ENCODE measurements around the gene FAM162A.

The FAM162A gene

GRCh38 chr3:122353215-122353614 lies 30.8 kb upstream of the FAM162A start:
- no peak for DNase-seq (ENCODE audit: low spot score)
- Histone ChIP-seq H3K4me3 (no peak overlapping the region), H3K27ac (no peak overlapping the region)
- TF ChIP-seq CTCF (IDR thresholded peaks at IDR 0.05) = no peak

- H3K4me3 ChIP-seq = no peak overlapping the region
- TF ChIP-seq CTCF (IDR thresholded peaks at IDR 0.05) = no peak
- no peak for DNase-seq (ENCODE audit: low spot score)
- no peak overlapping the region for H3K27ac ChIP-seq
These were observed 30.0 kb upstream of the FAM162A start for GRCh38 chr3:122353893-122354401.

GRCh38 chr3:122355612-122356011 lies 28.4 kb upstream of the FAM162A start:
- TF ChIP-seq CTCF (IDR thresholded peaks at IDR 0.05) = no peak
- DNase-seq (ENCODE audit: low spot score) = no peak
- H3K4me3 ChIP-seq = no peak overlapping the region
- H3K27ac ChIP-seq = no peak overlapping the region

- Histone ChIP-seq H3K27ac (no peak overlapping the region), H3K4me3 (no peak overlapping the region)
- DNase-seq (ENCODE audit: low spot score) = no peak
- TF ChIP-seq CTCF (IDR thresholded peaks at IDR 0.05) = no peak
These were observed 27.6 kb upstream of the FAM162A start for GRCh38 chr3:122356402-122356801.

- H3K4me3 ChIP-seq = no peak overlapping the region
- H3K27ac ChIP-seq = no peak overlapping the region
- DNase-seq (ENCODE audit: low spot score) = no peak
- TF ChIP-seq CTCF (IDR thresholded peaks at IDR 0.05) = no peak
These were observed 25.9 kb upstream of the FAM162A start for GRCh38 chr3:122357828-122358702.

GRCh38 chr3:122358703-122359032 lies 25.3 kb upstream of the FAM162A start:
- no peak for TF ChIP-seq CTCF (IDR thresholded peaks at IDR 0.05)

GRCh38 chr3:122362026-122362425 lies 22.0 kb upstream of the FAM162A start:
- Histone ChIP-seq H3K27ac (no peak overlapping the region), H3K4me3 (no peak overlapping the region)
- DNase-seq (ENCODE audit: low spot score) = no peak
- TF ChIP-seq CTCF (IDR thresholded peaks at IDR 0.05) = no peak

More at GRCh38 chr3:122358703-122359032, 25.3 kb upstream of the FAM162A start:
- Histone ChIP-seq H3K27ac (no peak overlapping the region), H3K4me3 (no peak overlapping the region)
- no peak for DNase-seq (ENCODE audit: low spot score)
